ENCODE measurements around the gene R3HDM2.

The R3HDM2 gene

GRCh38 chr12:57234233-57234570 lies 196.6 kb downstream of the R3HDM2 start:
- TF ChIP-seq, protein P1, sequence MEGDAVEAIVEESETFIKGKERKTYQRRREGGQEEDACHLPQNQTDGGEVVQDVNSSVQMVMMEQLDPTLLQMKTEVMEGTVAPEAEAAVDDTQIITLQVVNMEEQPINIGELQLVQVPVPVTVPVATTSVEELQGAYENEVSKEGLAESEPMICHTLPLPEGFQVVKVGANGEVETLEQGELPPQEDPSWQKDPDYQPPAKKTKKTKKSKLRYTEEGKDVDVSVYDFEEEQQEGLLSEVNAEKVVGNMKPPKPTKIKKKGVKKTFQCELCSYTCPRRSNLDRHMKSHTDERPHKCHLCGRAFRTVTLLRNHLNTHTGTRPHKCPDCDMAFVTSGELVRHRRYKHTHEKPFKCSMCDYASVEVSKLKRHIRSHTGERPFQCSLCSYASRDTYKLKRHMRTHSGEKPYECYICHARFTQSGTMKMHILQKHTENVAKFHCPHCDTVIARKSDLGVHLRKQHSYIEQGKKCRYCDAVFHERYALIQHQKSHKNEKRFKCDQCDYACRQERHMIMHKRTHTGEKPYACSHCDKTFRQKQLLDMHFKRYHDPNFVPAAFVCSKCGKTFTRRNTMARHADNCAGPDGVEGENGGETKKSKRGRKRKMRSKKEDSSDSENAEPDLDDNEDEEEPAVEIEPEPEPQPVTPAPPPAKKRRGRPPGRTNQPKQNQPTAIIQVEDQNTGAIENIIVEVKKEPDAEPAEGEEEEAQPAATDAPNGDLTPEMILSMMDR (IDR thresholded peaks at IDR 0.05; ENCODE audit: control extremely low read depth, extremely low read depth, low read depth, missing control alignments) = no peak
- ChIA-PET CTCF (interaction anchor here (1.3 to 22.8 kb wide), 4 partner anchors 7 to 123 kb away, joined by 4 to 403 read pairs (median 178); partner anchors contain the start of genes NXPH4 and STAT6), POLR2A (no interaction called here)
- no peak for DNase-seq (ENCODE audit: extremely low spot score)

DNA sequence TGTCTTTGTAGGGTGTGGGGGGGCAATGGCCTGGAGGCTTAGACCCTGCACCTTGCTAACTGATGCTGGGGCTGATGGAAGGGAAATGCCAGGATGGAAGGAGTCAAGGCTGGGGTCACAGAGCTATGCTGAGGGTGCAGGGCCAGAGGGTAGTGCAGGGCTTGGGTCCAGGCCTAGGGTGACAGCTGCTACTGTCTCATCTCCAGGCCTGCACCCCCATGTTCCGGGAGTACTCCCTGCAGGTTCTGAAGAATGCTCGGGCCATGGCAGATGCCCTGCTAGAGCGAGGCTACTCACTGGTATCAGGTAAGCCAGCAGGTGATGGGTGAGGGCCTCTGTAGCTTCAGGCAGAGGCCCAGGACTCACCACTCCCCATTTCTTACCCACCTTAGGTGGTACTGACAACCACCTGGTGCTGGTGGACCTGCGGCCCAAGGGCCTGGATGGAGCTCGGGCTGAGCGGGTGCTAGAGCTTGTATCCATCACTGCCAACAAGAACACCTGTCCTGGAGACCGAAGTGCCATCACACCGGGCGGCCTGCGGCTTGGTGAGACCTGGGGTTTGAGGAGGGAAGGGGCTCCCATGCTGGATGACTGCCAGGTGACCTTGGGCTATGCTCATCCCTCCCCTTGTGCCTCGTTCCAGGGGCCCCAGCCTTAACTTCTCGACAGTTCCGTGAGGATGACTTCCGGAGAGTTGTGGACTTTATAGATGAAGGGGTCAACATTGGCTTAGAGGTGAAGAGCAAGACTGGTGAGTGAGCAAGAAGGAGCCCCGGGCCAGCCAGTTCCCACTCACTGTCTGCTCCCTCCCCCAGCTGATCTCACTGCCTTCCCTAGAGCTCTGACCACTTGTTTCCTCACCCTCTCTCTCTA lies 197.2 kb downstream of the R3HDM2 start:
- no peak for DNase-seq (ENCODE audit: extremely low spot score)
- ChIA-PET CTCF (interaction anchor here (0.9 to 22.8 kb wide), 6 partner anchors 7 to 122 kb away, joined by 4 to 403 read pairs (median 6); partner anchors contain the start of genes NXPH4 and STAT6), POLR2A (interaction anchor here (0.5 kb wide), 1 partner anchor 535 kb away, joined by 4 read pairs; no protein-coding TSS in a partner anchor)
- TF ChIP-seq, protein P1 (IDR thresholded peaks at IDR 0.05; ENCODE audit: control extremely low read depth, extremely low read depth, low read depth, missing control alignments) = no peak

- CTCF ChIA-PET = interaction anchor here (0.9 to 22.8 kb wide), 4 partner anchors 9 to 227 kb away, joined by 3 to 403 read pairs (median 176); partner anchors contain the start of genes GLI1 and NXPH4
- no peak for DNase-seq (ENCODE audit: extremely low spot score)
- POLR2A ChIA-PET = no interaction called here
- TF ChIP-seq, protein P1 (IDR thresholded peaks at IDR 0.05; ENCODE audit: control extremely low read depth, extremely low read depth, low read depth, missing control alignments) = no peak
Measured at GRCh38 chr12:57232156-57232756, 198.6 kb downstream of the R3HDM2 start.

DNA sequence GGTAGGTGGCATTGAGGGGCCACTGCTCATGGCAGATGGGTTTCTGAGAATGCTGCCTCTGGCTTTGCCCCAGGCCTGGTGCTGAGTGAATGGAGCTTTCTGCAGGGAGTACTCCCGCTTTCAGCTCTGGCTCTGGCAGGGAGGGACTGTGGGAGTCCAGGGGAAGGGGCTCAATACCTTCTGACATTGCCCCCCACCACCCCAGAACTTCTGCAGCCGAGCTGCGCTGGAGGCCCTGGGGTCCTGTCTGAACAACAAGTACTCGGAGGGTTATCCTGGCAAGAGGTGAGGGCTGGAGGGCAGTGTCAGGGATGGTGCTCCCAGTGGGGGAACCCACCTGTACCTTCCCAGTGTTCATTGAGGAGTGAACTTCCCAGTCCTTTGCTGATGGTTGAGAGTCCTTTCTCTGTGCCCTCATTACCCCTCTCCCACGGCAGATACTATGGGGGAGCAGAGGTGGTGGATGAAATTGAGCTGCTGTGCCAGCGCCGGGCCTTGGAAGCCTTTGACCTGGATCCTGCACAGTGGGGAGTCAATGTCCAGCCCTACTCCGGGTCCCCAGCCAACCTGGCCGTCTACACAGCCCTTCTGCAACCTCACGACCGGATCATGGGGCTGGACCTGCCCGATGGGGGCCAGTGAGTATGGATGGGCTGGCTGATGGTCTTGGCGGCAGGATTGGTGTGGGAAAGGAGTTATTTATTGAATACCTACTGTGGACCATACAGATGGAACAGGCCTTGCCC lies 199.4 kb downstream of the R3HDM2 start:
- TF ChIP-seq, protein P1 (IDR thresholded peaks at IDR 0.05; ENCODE audit: control extremely low read depth, extremely low read depth, low read depth, missing control alignments) = no peak
- DNase-seq (ENCODE audit: extremely low spot score) = no peak
- ChIA-PET POLR2A (interaction anchor here (2.3 kb wide), 1 partner anchor 9 kb away, joined by 32 read pairs; no protein-coding TSS in a partner anchor), CTCF (interaction anchor here (1.0 to 22.8 kb wide), 3 partner anchors 9 to 378 kb away, joined by 3 to 403 read pairs (median 348); partner anchors contain the start of gene NXPH4)

DNA sequence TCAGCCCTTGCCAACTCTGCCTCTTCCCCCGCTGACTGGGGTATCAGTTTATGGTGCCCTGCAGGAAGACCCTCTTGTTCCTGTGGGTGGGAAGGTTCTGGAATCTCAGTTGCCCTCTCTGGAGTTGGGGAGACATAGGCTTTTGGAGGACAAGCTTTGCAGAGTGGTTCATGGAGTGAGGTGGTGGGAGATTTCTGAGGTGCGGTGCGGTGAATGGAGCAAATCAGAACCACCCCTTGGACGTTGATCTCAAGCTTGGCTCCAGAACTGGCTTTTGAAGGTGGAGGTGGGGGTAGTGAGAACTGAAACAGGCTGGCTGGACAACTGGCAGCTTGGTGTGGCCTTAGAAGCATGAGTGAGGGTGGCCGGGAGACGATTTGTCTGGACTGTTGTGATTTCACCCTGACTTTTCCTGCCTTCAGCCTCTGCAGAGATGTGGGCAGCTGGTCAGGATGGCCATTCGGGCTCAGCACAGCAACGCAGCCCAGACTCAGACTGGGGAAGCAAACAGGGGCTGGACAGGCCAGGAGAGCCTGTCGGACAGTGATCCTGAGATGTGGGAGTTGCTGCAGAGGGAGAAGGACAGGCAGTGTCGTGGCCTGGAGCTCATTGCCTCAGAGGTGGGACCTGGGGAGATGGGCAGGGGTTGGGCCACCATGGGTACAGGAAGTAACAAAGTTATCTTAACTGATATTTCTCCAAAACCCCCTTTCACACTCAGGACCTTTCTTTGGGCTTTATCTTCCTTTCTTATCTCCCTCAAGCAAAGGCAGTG lies 200.3 kb downstream of the R3HDM2 start:
- TF ChIP-seq, protein P1 (IDR thresholded peaks at IDR 0.05; ENCODE audit: control extremely low read depth, extremely low read depth, low read depth, missing control alignments) = no peak
- CTCF ChIA-PET = interaction anchor here (1.0 to 22.8 kb wide), 8 partner anchors 10 to 378 kb away, joined by 3 to 403 read pairs (median 6); partner anchors contain the start of genes NXPH4 and STAT6
- POLR2A ChIA-PET = interaction anchor here (1.7 to 2.3 kb wide), 2 partner anchors 10 to 13 kb away, joined by 6 to 32 read pairs; no protein-coding TSS in a partner anchor

More for the DNA sequence above, 200.3 kb downstream of the R3HDM2 start:
- DNase-seq (ENCODE audit: extremely low spot score) = no peak

Data from GM10248 (cell line).